Ovary (tissue), 9 donors: ENCODE measurements around the gene PSMC3. TPM values are rescaled to one million over a fixed set of nuclear protein-coding genes. Genes with fewer than 3 reads are reported as not detected.

Source experiments
- DNase-seq, 5 donors: peaks; one replicate each; pipeline ENCODE4 v3.0.0-alpha.2; 2019 to 2020
- H3K27ac ChIP-seq, 2 donors: fragments of 200-600 bp; one replicate each; pipeline versions ENCODE4 v1.5.1 to v1.8.0; 2019 to 2022
- H3K27me3 ChIP-seq: fragments of 200-600 bp; one replicate; pipeline ENCODE4 v1.8.0; 2022
- H3K36me3 ChIP-seq: fragments of 200-600 bp; sonication (generic); one replicate; pipeline ENCODE4 v1.5.1; 2019
- H3K4me1 ChIP-seq: one replicate; pipeline ENCODE4 v1.8.1; 2013; ENCODE audit warnings: mild to moderate bottlenecking, moderate library complexity; ENCODE audit not compliant: insufficient read depth
- H3K4me3 ChIP-seq: fragments of 200-600 bp; sonication (generic); one replicate; pipeline ENCODE4 v1.5.1; 2017
- H3K9me3 ChIP-seq, 2 donors: fragments of 200-600 bp in 1 of 2; sonication (generic) in 1 of 2; one replicate each; pipeline versions ENCODE4 v1.5.1 to v1.8.1; 2013 to 2019; ENCODE audit warnings: mild to moderate bottlenecking in 1 of 2, moderate library complexity in 1 of 2
- EP300 ChIP-seq: sonication (generic); formaldehyde crosslinking; IDR thresholded peaks from one replicate; pipeline ENCODE4 v1.6.1; 2017; ENCODE audit warnings: antibody characterized with exemption
- POLR2A ChIP-seq: fragments of 450-650 bp; IDR thresholded peaks from one replicate; pipeline ENCODE4 v1.6.1; 2017; ENCODE audit warnings: antibody characterized with exemption, mild to moderate bottlenecking, moderate library complexity
- WGBS, 3 donors: extraction: QIAGEN DNeasy Blood & Tissue Kit in 1 of 3; methylation state at CpG; one replicate each; pipeline versions ENCODE4 v1.1.5 to v1.1.7; 2013 to 2017; 5-methylcytosine and 5-hydroxymethylcytosine counted together
- intact Hi-C, 4 donors: fragments of 100-400 bp; cut with DNase I; formaldehyde crosslinking; loops; one replicate each; pipeline versions ENCODE4 v1.11.0 to v1.15.1; 2022 to 2023
- polyA plus RNA-seq, 2 donors: library from polyadenylated mRNA; stranded (reverse); fragments of 200-250 nt in 1 of 2; fragments of 350-450 nt in 1 of 2; fragmentation: Illumina TruSeq in 1 of 2; extraction: RNeasy Lipid Tissue Mini Kit (QIAGEN cat#74804) in 1 of 2; gene quantifications; one replicate each; pipeline ENCODE4 v1.2.3, GENCODE V29; 2013 to 2014
- total RNA-seq, 7 donors: library from RNA; depleted of rRNA in 2 of 7; stranded (reverse); fragments of >200 nt in 2 of 7; fragmentation: NEBNext Ultra II Directional in 3 of 7; extraction: Animal tissue kit (Norgen Biotek cat#: 25700) in 3 of 7; gene quantifications; one replicate each; pipeline versions ENCODE4 v1.1.0 to v1.2.4, GENCODE V29; 2016 to 2023
- TF ChIP-seq, protein P1 (sequence below), 3 donors: fragments of 450-650 bp in 2 of 3; fragments of 200-600 bp in 1 of 3; IDR thresholded peaks; one replicate each; pipeline versions ENCODE4 v1.5.1 to v1.8.0; 2016 to 2022; ENCODE audit warnings: antibody characterized with exemption in 3 of 3, mild to moderate bottlenecking in 1 of 3
- donor health status: DM: no; HTN: no; CAD: no; lungs with moderate emphysema.
- donor health status: DM: no; HTN: no; CAD: no.
- donor health status: Bipolar disorder and iron deficiency.
- donor health status: DM: yes; HTN: yes; CAD: no.
- donor health status: DM: no; HTN: no; CAD: no.
- donor health status: DM: yes; HTN: yes; CAD: no.

The PSMC3 gene
- total and polyA plus RNA-seq, 9 donors, result 60.7 to 267 (median 87.2) TPM

DNA sequence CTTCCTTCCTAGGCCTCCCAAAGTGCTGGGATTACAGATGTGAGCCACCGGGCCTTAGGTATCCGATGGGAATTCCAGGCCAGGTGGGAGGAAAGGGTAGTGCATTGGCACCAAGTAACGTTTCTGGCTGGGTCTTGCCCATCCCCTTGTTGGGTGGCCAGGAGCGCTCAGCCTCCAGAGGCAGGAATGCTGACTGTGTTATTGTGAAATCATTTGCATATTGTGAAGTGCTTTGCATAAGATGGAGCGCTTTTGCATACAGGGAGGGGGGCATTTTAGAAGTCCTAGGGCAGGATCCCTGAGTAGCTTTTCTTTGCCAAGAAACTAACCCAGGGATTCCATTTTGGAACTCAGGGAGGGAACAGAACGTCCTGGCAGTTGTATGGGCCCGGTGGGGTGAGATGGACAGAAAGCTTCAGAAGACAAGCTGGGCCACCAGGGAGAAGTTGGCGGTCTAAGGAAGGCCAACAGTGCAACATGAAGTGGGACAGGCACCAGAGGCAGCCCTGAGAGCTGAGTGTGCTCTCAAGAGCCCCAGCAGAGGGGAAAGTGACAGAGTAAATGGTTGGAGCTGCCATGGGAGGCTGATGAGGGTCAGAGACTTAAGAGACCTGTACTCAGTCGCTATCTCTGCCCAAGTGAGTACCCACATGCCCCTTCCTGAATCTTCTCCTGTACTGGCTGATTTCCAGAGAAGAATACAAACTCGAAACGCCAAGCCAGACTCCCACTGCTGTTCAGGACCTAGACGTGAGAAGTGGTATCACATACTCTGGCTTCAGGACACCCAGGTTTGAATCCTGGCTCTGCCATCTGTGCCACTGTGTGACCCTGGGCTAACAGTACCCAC is 19.1 kb downstream of the PSMC3 start:
- Histone ChIP-seq H3K4me1 (peaks cover 5% of the 10 kb centered on the region), H3K36me3 (no peaks in the 10 kb centered on the region), H3K4me3 (peak overlapping the region; percentile 79), H3K27ac (peak overlapping the region; percentile 86 to 90), H3K27me3 (no peaks in the 10 kb centered on the region), H3K9me3 (no peaks in the 10 kb centered on the region)
- TF ChIP-seq POLR2A (no peak), EP300 (no peak)
- TF ChIP-seq, protein P1, sequence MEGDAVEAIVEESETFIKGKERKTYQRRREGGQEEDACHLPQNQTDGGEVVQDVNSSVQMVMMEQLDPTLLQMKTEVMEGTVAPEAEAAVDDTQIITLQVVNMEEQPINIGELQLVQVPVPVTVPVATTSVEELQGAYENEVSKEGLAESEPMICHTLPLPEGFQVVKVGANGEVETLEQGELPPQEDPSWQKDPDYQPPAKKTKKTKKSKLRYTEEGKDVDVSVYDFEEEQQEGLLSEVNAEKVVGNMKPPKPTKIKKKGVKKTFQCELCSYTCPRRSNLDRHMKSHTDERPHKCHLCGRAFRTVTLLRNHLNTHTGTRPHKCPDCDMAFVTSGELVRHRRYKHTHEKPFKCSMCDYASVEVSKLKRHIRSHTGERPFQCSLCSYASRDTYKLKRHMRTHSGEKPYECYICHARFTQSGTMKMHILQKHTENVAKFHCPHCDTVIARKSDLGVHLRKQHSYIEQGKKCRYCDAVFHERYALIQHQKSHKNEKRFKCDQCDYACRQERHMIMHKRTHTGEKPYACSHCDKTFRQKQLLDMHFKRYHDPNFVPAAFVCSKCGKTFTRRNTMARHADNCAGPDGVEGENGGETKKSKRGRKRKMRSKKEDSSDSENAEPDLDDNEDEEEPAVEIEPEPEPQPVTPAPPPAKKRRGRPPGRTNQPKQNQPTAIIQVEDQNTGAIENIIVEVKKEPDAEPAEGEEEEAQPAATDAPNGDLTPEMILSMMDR (IDR thresholded peaks at IDR 0.05), result no peak
- intact Hi-C loops, result no loop called here
- 44 to 47% (median 45%) methylated on average over 12 of the region's 12 CpGs for WGBS, 3 donors
- DNase-seq, result peak in 1 of 5 donors; percentile 35

DNA sequence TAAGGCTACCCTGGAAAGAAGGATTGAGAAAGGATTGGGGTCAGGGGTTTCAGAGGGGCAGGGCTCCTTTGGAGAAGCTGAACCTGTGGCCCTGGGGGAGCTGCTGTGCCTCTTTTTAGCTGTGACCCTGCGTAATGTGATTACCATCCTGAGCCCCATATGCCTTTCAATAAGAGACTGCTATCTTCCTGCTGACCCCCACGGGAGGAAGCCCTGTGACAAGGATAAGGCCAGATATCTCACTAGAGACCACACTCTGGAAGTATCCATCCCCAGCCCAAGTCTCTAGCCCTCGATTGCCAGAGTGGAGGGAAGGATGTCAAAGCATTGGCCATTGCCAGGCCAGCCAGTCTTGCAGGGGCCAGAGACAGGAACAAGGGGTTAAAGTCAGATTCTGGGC is 22.7 kb downstream of the PSMC3 start:
- Histone ChIP-seq H3K4me3 (no peak overlapping the region), H3K27me3 (no peaks in the 10 kb centered on the region), H3K9me3 (no peaks in the 10 kb centered on the region), H3K4me1 (peaks cover 3% of the 10 kb centered on the region), H3K27ac (no peak overlapping the region), H3K36me3 (no peaks in the 10 kb centered on the region)
- TF ChIP-seq POLR2A, result no peak
- TF ChIP-seq, protein P1 (IDR thresholded peaks at IDR 0.05), result no peak
- no peak for TF ChIP-seq EP300
- DNase-seq, result no peak
- intact Hi-C loops, result no loop called here
- 74 to 77% (median 75%) methylated on average over 3 of the region's 3 CpGs for WGBS, 3 donors

DNA sequence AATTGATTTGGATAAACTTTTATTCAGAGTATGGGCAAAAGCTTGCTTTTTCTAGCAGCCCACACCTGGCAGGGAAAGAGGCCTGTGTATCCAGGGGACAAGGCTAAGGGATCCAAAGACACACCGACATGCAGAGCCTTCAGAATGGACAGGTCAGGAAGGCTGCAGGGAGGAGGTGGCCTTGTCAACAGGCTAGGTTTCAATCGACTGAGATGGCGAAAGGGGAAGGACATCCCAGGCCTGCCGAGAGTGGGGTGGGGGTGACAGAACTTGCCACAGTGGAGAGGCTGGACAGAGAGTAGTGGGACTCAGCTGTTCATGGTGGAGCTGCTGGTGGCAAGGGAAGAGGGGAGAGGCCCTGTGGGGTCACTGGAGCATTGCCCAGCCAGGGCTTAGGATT is 23.1 kb downstream of the PSMC3 start:
- no peaks in the 10 kb centered on the region for H3K9me3 ChIP-seq
- DNase-seq, result no peak
- WGBS, 3 donors, result 62 to 78% (median 70%) methylated on average over 4 of the region's 4 CpGs
- intact Hi-C loops, result no loop called here
- no peaks in the 10 kb centered on the region for H3K27me3 ChIP-seq
- no peak overlapping the region for H3K4me3 ChIP-seq
- TF ChIP-seq, protein P1 (IDR thresholded peaks at IDR 0.05), result no peak
- no peak for TF ChIP-seq EP300
- no peak for TF ChIP-seq POLR2A
- no peak overlapping the region for H3K27ac ChIP-seq
- H3K4me1 ChIP-seq, result peaks cover 3% of the 10 kb centered on the region
- no peaks in the 10 kb centered on the region for H3K36me3 ChIP-seq

GRCh38 chr11:47400768-47401279 is 25.4 kb downstream of the PSMC3 start:
- Histone ChIP-seq H3K9me3 (no peaks in the 10 kb centered on the region), H3K36me3 (no peaks in the 10 kb centered on the region), H3K4me1 (no peaks in the 10 kb centered on the region), H3K4me3 (peak overlapping the region; percentile 65), H3K27me3 (no peaks in the 10 kb centered on the region), H3K27ac (peak overlapping the region in 1 of 2 donors; percentile 79)
- no peak for DNase-seq
- TF ChIP-seq, protein P1 (IDR thresholded peaks at IDR 0.05), result no peak
- TF ChIP-seq EP300 (no peak), POLR2A (no peak)
- WGBS, 3 donors, result 19 to 24% (median 24%) methylated on average over 8 of the region's 8 CpGs
- intact Hi-C loops, result no loop called here
